IPS-18a (cell line): Measurements from ENCODE around the gene SYNCRIP.

Source experiments
- H3K27ac ChIP-seq: one replicate; pipeline ENCODE4 v1.5.1; 2013; ENCODE audit warnings: low read length
- H3K27me3 ChIP-seq: one replicate; pipeline ENCODE4 v1.6.1; 2013; ENCODE audit warnings: mild to moderate bottlenecking, low read length; ENCODE audit not compliant: control insufficient read depth, insufficient read depth
- H3K36me3 ChIP-seq: one replicate; pipeline ENCODE4 v1.6.1; 2013; ENCODE audit warnings: low read depth, low read length; ENCODE audit not compliant: control insufficient read depth
- H3K4me1 ChIP-seq: one replicate; pipeline ENCODE4 v1.6.1; 2013; ENCODE audit warnings: low read depth, low read length; ENCODE audit not compliant: control insufficient read depth
- H3K4me3 ChIP-seq: one replicate; pipeline ENCODE4 v1.5.1; 2013; ENCODE audit warnings: low read length
- H3K9ac ChIP-seq: one replicate; pipeline ENCODE4 v1.6.1; 2013; ENCODE audit warnings: mild to moderate bottlenecking, low read length, moderate library complexity
- H3K9me3 ChIP-seq: one replicate; pipeline ENCODE4 v1.6.1; 2013; ENCODE audit warnings: low read depth, low read length; ENCODE audit not compliant: control insufficient read depth

SYNCRIP gene

GRCh38 chr6:85620308-85620707, 22.4 kb downstream of the SYNCRIP start:
- Histone ChIP-seq H3K9ac (no peak overlapping the region), H3K36me3 (peaks cover 99% of the 10 kb centered on the region), H3K4me1 (no peaks in the 10 kb centered on the region), H3K27ac (no peak overlapping the region), H3K9me3 (no peaks in the 10 kb centered on the region), H3K4me3 (no peak overlapping the region), H3K27me3 (no peaks in the 10 kb centered on the region)

DNA sequence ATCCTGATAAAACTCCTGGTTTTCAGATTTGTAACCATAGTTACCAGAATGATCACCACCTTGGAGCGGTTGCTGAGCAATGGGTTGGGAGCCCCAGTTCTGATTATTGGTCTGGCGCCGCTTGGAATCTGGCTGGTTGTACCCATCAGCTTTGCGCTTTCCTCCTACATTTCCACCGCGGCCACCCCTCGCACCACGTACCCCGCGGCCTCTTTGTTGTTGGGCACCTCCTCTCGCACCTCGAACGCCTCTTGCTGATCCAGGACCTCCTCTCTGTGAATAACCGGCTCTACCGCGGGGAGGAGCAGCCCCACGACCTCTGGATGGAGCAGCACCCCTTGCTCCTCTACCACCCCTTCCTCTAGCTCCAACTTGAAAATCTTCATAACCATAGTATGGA, 27.9 kb downstream of the SYNCRIP start:
- Histone ChIP-seq H3K4me3 (no peak overlapping the region), H3K27ac (no peak overlapping the region), H3K4me1 (no peaks in the 10 kb centered on the region), H3K36me3 (peaks cover 98% of the 10 kb centered on the region), H3K9ac (no peak overlapping the region), H3K9me3 (no peaks in the 10 kb centered on the region), H3K27me3 (no peaks in the 10 kb centered on the region)

DNA sequence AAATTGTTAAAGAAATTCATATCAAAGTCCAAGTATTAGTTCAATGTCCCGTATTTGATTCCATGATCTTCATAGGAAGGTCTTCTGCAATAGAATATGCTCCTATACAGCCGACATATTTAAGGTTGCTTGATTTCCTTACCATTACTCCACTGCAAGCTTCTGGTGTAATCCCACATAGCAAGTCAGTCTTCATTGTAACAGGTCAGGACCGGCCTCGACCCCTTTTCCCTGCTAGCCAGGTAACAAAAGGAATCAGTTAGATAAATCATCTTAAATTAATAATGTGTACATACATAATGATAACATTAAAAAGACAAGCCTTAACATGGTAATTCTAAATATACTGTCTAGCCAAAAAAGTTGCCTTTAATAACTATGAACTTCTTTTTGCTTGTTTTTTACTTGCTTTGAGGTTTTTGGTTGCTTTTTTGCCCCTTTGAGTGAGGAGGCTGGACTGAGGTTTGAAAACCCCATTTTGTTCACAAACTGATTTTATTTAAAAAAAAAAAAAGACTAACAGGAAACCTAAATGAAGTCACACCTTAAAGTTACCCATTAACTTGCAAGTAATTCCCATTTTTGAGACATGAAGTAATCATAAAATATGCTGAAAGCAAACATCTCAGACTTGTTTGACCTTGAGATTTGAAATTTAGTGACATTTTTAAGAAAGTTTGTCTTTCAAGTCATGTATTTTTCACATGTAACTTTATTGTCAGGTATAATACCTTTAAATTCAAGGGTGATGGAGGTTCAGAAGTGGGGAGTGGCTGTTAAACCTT, 29.8 kb downstream of the SYNCRIP start:
- H3K4me1 ChIP-seq, result no peaks in the 10 kb centered on the region
- no peak overlapping the region for H3K9ac ChIP-seq
- no peaks in the 10 kb centered on the region for H3K27me3 ChIP-seq
- H3K36me3 ChIP-seq, result peaks cover 85% of the 10 kb centered on the region
- no peak overlapping the region for H3K27ac ChIP-seq
- H3K4me3 ChIP-seq, result no peak overlapping the region
- H3K9me3 ChIP-seq, result no peaks in the 10 kb centered on the region

GRCh38 chr6:85610182-85610895, 32.3 kb downstream of the SYNCRIP start:
- no peaks in the 10 kb centered on the region for H3K27me3 ChIP-seq
- peaks cover 60% of the 10 kb centered on the region for H3K36me3 ChIP-seq

DNA sequence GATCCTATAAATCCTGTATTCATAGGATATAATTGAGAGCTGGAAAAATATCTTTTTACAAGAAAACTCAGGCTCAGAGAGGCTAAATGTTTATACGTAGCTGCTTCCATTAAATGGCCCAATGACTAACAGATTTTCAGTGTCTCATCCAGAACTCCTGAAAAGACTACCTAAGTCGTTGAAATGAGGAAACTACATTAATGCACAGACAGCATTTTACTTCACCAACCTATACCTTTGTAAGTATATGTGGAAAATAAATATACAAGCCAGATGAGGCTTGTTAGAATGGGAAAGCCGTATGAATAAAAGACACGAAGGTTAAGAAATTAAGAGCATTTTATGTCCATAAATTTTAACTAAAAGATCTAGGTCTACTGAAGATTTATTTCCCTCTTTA, 40.6 kb downstream of the SYNCRIP start:
- H3K4me1 ChIP-seq, result no peaks in the 10 kb centered on the region
- no peaks in the 10 kb centered on the region for H3K36me3 ChIP-seq
- no peak overlapping the region for H3K9ac ChIP-seq
- H3K9me3 ChIP-seq, result no peaks in the 10 kb centered on the region
- H3K27ac ChIP-seq, result no peak overlapping the region
- H3K4me3 ChIP-seq, result no peak overlapping the region
- H3K27me3 ChIP-seq, result no peaks in the 10 kb centered on the region

More at GRCh38 chr6:85610182-85610895, 32.3 kb downstream of the SYNCRIP start:
- Histone ChIP-seq H3K4me3 (no peak overlapping the region), H3K9ac (no peak overlapping the region), H3K4me1 (no peaks in the 10 kb centered on the region), H3K27ac (no peak overlapping the region), H3K9me3 (no peaks in the 10 kb centered on the region)

GRCh38 chr6:85600713-85601313, 41.9 kb downstream of the SYNCRIP start:
- H3K36me3 ChIP-seq, result no peaks in the 10 kb centered on the region
- no peaks in the 10 kb centered on the region for H3K9me3 ChIP-seq
- H3K27ac ChIP-seq, result no peak overlapping the region
- H3K4me3 ChIP-seq, result no peak overlapping the region
- peaks cover 5% of the 10 kb centered on the region for H3K27me3 ChIP-seq
- no peak overlapping the region for H3K9ac ChIP-seq
- no peaks in the 10 kb centered on the region for H3K4me1 ChIP-seq

GRCh38 chr6:85594197-85594930, 48.3 kb downstream of the SYNCRIP start:
- H3K27ac ChIP-seq, result no peak overlapping the region
- peaks cover 3% of the 10 kb centered on the region for H3K4me1 ChIP-seq
- peak overlapping the region; percentile 92 for H3K4me3 ChIP-seq

GRCh38 chr6:85593438-85594196, 49.1 kb downstream of the SYNCRIP start, which contains the start of gene SNX14:
Gene SNX14 (minus strand): TSS chr6:85593858. CDS start chr6:85593718, 140 bp downstream.
- Histone ChIP-seq H3K4me3 (peak within 1 kb of the TSS; percentile 92), H3K9me3 (no peaks in the 10 kb centered on the region), H3K36me3 (no peaks in the 10 kb centered on the region), H3K27me3 (peaks cover 22% of the 10 kb centered on the region), H3K9ac (peak within 1 kb of the TSS; percentile 63), H3K27ac (no peak within 1 kb of the TSS), H3K4me1 (peaks cover 3% of the 10 kb centered on the region)

More at GRCh38 chr6:85594197-85594930, 48.3 kb downstream of the SYNCRIP start:
- Histone ChIP-seq H3K9me3 (no peaks in the 10 kb centered on the region), H3K27me3 (peaks cover 22% of the 10 kb centered on the region), H3K9ac (peak overlapping the region; percentile 63), H3K36me3 (no peaks in the 10 kb centered on the region)

- H3K27me3 ChIP-seq, result peaks cover 22% of the 10 kb centered on the region
- H3K9me3 ChIP-seq, result no peaks in the 10 kb centered on the region
- no peak overlapping the region for H3K27ac ChIP-seq
- no peak overlapping the region for H3K4me3 ChIP-seq
- no peaks in the 10 kb centered on the region for H3K36me3 ChIP-seq
- H3K9ac ChIP-seq, result no peak overlapping the region
- H3K4me1 ChIP-seq, result peaks cover 3% of the 10 kb centered on the region
These were observed 50.7 kb downstream of the SYNCRIP start for GRCh38 chr6:85592033-85592432.

DNA sequence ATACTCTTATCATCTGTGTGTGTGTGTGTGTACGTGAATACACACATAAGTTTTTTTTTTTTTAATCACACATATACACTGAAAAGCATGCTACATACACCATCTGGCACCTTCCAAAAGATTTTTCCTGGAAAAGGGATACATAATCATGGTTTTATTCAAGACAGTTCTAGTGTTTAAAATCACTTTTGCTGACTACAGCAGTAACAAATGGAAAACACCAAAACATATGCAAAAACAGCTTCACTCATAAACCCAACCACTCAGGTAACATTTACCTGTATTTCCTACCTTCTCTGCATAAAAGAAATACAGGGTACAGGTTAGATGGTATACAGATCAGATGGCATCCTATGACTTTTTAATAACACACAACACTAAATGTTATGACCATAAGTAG, 51.5 kb downstream of the SYNCRIP start:
- no peaks in the 10 kb centered on the region for H3K36me3 ChIP-seq
- H3K4me1 ChIP-seq, result peaks cover 3% of the 10 kb centered on the region
- H3K4me3 ChIP-seq, result no peak overlapping the region
- H3K9ac ChIP-seq, result no peak overlapping the region
- no peak overlapping the region for H3K27ac ChIP-seq
- no peaks in the 10 kb centered on the region for H3K9me3 ChIP-seq
- peaks cover 21% of the 10 kb centered on the region for H3K27me3 ChIP-seq
